GM04503 (cell line): ENCODE results near the gene MMP26.
"Not testable (repeated sequence)": the region's sequence is repeated elsewhere in the genome, so short reads cannot be mapped to it uniquely, and the experiment has no call there.

Experiments
- DNase-seq: peaks from one replicate; pipeline ENCODE4 v3.0.0-alpha.2; 2012; ENCODE audit warnings: low read depth

MMP26 gene

DNA sequence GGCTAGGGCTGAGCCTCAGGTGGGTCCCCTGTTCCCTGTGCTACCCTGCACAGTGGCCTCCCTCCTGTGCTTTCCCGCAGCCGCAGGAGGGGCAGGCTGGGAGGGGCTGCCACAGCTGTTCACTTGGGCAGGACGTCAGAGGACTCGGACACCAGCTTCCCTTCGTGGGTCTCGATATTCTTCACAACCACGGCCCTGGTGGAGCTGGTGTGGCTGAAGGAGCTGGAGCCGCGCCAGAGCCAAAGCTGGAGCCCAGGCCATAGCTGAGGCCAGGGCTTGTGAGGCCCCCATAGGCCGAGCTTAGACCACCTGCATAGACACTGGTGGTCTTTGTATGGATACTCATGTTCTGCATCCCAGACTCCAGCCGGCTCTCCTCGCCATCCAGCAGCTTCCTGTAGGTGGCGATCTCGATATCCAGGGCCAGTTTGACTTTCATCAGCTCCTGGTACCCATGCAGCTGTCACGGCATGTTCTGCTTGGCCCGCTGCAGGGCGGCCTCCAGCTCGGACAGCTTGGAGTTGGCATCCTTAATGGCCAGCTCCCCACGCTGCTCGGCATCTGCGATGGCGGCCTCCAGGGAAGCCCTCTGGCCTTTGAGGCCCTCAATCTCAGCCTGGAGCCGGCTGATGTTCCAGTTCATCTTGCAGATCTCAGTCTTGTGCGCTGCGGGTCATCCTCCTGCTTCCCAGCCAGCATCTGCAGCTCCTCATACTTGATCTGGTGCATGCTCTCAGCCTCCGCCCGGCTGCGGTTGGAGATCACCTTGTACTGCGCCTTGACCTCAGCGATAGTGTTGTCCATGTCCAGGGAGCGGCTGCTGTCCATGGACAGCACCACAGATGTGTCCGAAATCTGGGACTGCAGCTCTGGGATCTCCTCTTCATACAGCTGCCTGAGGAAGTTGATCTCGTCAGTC is 18.3 kb downstream of the MMP26 start:
- DNase-seq: not testable (repeated sequence)

DNA sequence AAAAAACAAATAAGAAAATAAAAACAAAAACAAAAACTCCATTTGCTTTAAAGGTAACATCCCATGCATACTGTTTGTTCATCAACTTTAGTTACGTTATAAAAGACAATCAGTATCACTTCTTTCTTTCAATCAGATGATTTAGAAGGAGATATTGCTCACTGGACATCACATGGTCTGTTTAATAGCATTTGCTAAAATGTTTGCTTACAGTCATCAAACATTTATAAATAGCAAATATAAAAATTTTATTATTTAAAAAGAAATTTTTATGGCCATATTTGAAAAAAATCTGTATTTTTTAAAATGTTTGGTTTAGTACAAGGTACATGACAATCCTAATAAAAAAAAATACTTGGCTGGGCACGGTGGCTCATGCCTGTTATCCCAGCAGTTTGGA is 22.6 kb downstream of the MMP26 start:
- DNase-seq: no peak

DNA sequence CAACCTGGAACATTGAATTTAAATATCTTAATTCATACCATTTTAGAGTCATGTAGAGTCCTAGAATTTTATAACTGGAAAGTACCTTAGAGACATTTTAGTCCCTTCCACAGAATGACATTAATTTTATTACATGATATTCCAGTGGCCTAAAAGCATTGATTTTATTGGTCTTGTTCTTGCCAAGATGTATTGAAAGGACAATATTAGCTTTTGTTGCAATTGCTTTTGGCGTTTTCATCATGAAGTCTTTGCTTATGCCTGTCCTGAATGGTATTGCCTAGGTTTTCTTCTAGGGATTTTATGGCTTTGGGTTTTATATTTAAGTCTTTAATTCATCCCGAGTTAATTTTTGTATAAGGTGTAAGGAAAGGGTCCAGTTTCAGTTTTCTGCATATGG is 36.2 kb downstream of the MMP26 start:
- DNase-seq: no peak

DNA sequence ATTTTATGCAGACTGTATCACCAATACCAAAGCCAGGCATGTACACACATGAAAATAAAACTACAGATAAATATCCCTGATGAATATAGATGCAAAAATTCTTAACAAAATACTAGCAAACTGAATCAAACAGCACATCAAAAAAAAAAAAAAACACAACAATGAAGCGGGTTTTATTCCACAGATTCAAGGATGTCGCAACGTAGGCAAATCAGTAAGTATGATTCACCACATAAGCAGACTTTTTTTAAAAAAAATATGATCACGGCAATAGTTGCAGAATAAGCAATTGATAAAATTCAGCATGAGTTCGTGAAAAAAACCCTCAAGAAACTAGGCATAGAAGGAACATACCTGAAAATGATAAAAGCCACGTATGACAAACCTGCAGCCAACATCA is 43.9 kb downstream of the MMP26 start:
- DNase-seq: no peak

DNA sequence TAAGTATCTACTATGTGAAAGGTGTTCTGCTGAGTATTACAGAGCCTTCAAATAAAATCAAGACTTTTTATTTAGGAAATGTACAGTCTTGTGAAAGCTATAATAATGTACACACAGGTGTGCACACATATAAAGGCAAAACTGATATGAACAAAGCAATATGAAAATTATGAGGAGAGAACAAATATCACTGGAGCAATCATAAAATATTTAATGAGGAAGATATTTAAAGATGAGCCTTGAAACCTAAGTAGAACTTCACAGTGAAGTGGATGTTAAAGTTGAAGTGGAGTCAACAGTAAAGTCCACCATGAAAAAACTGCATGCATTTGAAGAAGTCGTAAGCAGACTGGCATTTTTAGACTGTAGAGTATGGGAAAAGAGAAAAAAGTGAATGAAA is 46.6 kb downstream of the MMP26 start:
- no peak for DNase-seq
